ENCODE data around the gene IQCN. TPM values are rescaled to one million over a fixed set of nuclear protein-coding genes. Genes with fewer than 3 reads are reported as not detected.

IQCN gene
- total RNA-seq, 1 donor from 2014 or later: 4.9 TPM

- H3K27me3 ChIP-seq: peaks cover 54% of the 10 kb centered on the region
- no peak for ATAC-seq
- no peaks in the 10 kb centered on the region for H3K9me3 ChIP-seq
- no peak overlapping the region for H3K27ac ChIP-seq
- peaks cover 7% of the 10 kb centered on the region for H3K4me1 ChIP-seq
- H3K4me3 ChIP-seq: no peak overlapping the region
- DNase-seq: no peak
- intact Hi-C loops (cut with DNase I): no loop called here
- no peak for TF ChIP-seq CTCF (IDR thresholded peaks at IDR 0.05)
- no peaks in the 10 kb centered on the region for H3K36me3 ChIP-seq
Observed at GRCh38 chr19:18229915-18230314, 44.3 kb downstream of the IQCN start.

- Histone ChIP-seq H3K4me1 (peaks cover 11% of the 10 kb centered on the region), H3K9me3 (no peaks in the 10 kb centered on the region), H3K27ac (no peak overlapping the region), H3K27me3 (peaks cover 56% of the 10 kb centered on the region), H3K36me3 (no peaks in the 10 kb centered on the region), H3K4me3 (no peak overlapping the region)
- intact Hi-C loops (cut with DNase I): no loop called here
- ATAC-seq (no peak), DNase-seq (no peak)
- TF ChIP-seq CTCF (IDR thresholded peaks at IDR 0.05): peak; percentile 45
Observed at GRCh38 chr19:18229474-18229873, 44.8 kb downstream of the IQCN start.

GRCh38 chr19:18227781-18228271 lies 46.4 kb downstream of the IQCN start:
- Histone ChIP-seq H3K27me3 (peaks cover 41% of the 10 kb centered on the region), H3K27ac (no peak overlapping the region), H3K9me3 (no peaks in the 10 kb centered on the region), H3K4me3 (no peak overlapping the region), H3K36me3 (no peaks in the 10 kb centered on the region), H3K4me1 (peaks cover 13% of the 10 kb centered on the region)
- no peak for TF ChIP-seq CTCF (IDR thresholded peaks at IDR 0.05)
- DNase-seq (no peak), ATAC-seq (no peak)
- intact Hi-C loops (cut with DNase I): no loop called here

- Histone ChIP-seq H3K4me3 (no peak overlapping the region), H3K9me3 (no peaks in the 10 kb centered on the region), H3K27me3 (peaks cover 36% of the 10 kb centered on the region), H3K4me1 (peaks cover 10% of the 10 kb centered on the region), H3K27ac (no peak overlapping the region), H3K36me3 (no peaks in the 10 kb centered on the region)
- intact Hi-C loops (cut with DNase I): no loop called here
- no peak for ATAC-seq
- DNase-seq: no peak
- no peak for TF ChIP-seq CTCF (IDR thresholded peaks at IDR 0.05)
Observed at GRCh38 chr19:18226956-18227780, 47.1 kb downstream of the IQCN start.

- ATAC-seq: no peak
Observed at GRCh38 chr19:18225702-18226468, 48.4 kb downstream of the IQCN start, which contains the start of gene PDE4C. PDE4C (minus strand) TSS chr19:18226438; CDS start chr19:18226415, 23 bp downstream.

More at GRCh38 chr19:18225702-18226468, 48.4 kb downstream of the IQCN start, which contains the start of gene PDE4C:
- H3K4me3 ChIP-seq: no peak within 1 kb of the TSS
- H3K36me3 ChIP-seq: no peaks in the 10 kb centered on the region
- H3K27ac ChIP-seq: no peak within 1 kb of the TSS
- peaks cover 36% of the 10 kb centered on the region for H3K27me3 ChIP-seq
- intact Hi-C loops (cut with DNase I): no loop called here
- H3K9me3 ChIP-seq: no peaks in the 10 kb centered on the region
- peaks cover 10% of the 10 kb centered on the region for H3K4me1 ChIP-seq
- no peak for DNase-seq
- TF ChIP-seq CTCF (IDR thresholded peaks at IDR 0.05): no peak

Data from upper lobe of right lung (tissue), 1 donor.